Upper lobe of left lung (tissue), 6 donors: ENCODE data around the gene M6PR. TPM values are rescaled to one million over a fixed set of nuclear protein-coding genes. Genes with fewer than 3 reads are reported as not detected.
A peak's percentile ranks its signal among the peaks of the same experiment; 100 is the strongest.

Experiments
- ATAC-seq, 2 donors: fragments of 200-7000 bp; cut with Tn5 transposase; one replicate each; pipeline ENCODE4 v1.9.1; 2022; ENCODE audit warnings: mild to moderate bottlenecking in 2 of 2, moderate library complexity in 2 of 2; ENCODE audit not compliant: low FRiP score in 2 of 2
- DNase-seq, 2 donors: peaks; one replicate each; pipeline ENCODE4 v3.0.0-alpha.2; 2019 to 2020
- H3K27ac ChIP-seq, 4 donors: fragments of 200-600 bp; sonication (generic); one replicate each; pipeline ENCODE4 v1.5.1; 2016 to 2019
- H3K27me3 ChIP-seq, 4 donors: fragments of 200-600 bp; sonication (generic); one replicate each; pipeline ENCODE4 v1.5.1; 2017 to 2019
- H3K36me3 ChIP-seq, 4 donors: fragments of 200-600 bp; sonication (generic); one replicate each; pipeline ENCODE4 v1.5.1; 2016 to 2019
- H3K4me1 ChIP-seq, 4 donors: fragments of 200-600 bp; sonication (generic); one replicate each; pipeline ENCODE4 v1.5.1; 2018 to 2019
- H3K4me3 ChIP-seq, 4 donors: fragments of 200-600 bp; sonication (generic); one replicate each; pipeline ENCODE4 v1.5.1; 2017 to 2019; ENCODE audit warnings: mild to moderate bottlenecking in 2 of 4, moderate library complexity in 1 of 4
- H3K9me3 ChIP-seq, 4 donors: fragments of 200-600 bp; sonication (generic); one replicate each; pipeline ENCODE4 v1.5.1; 2018 to 2019
- CTCF ChIP-seq, 6 experiments: fragments of 450-650 bp in 4 of 6; fragments of 200-600 bp in 2 of 6; sonication (generic) in 2 of 6; IDR thresholded peaks; one replicate each; pipeline ENCODE4 v1.5.1; 2016 to 2019; ENCODE audit warnings: antibody characterized with exemption in 6 of 6
- EP300 ChIP-seq, 4 donors: sonication (generic); formaldehyde crosslinking; IDR thresholded peaks; one replicate each; pipeline ENCODE4 v1.5.1; 2017; ENCODE audit warnings: antibody characterized with exemption in 4 of 4, control low read depth in 2 of 4
- POLR2A ChIP-seq, 4 donors: fragments of 450-650 bp; IDR thresholded peaks; one replicate each; pipeline ENCODE4 v1.5.1; 2016 to 2017; ENCODE audit warnings: antibody characterized with exemption in 4 of 4, mild to moderate bottlenecking in 2 of 4
- POLR2AphosphoS5 ChIP-seq, 2 donors: sonication (generic); formaldehyde crosslinking; IDR thresholded peaks; one replicate each; pipeline ENCODE4 v1.5.1; 2017; ENCODE audit warnings: antibody characterized with exemption in 2 of 2
- WGBS, 2 donors: methylation state at CpG; one replicate each; pipeline ENCODE4 v1.1.5; 2017 to 2018; 5-methylcytosine and 5-hydroxymethylcytosine counted together
- total RNA-seq, 6 donors: library from RNA; depleted of rRNA in 4 of 6; stranded (reverse); fragments of >200 nt in 4 of 6; gene quantifications; one replicate each; pipeline versions ENCODE4 v1.1.0 to v1.2.1, GENCODE V29; 2016 to 2021
- donor health status: DM: no; HTN: no; CAD: no; lungs with moderate emphysema.
- donor health status: DM: no; HTN: yes; CAD: no; lungs with severe emphysema.

Gene M6PR
- total RNA-seq, 6 donors from 2014 or later: 136 to 239 (median 175) TPM

GRCh38 chr12:8989413-8989812, 40.0 kb upstream of the M6PR start, which contains the start of gene KLRG1:
KLRG1 (plus strand) TSS chr12:8989546; CDS start chr12:8989636, 90 bp downstream.
- Histone ChIP-seq H3K36me3 (no peaks in the 10 kb centered on the region), H3K4me1 (peaks cover 0 to 12% (median 3%) of the 10 kb centered on the region in 4 donors), H3K9me3 (no peaks in the 10 kb centered on the region), H3K4me3 (no peak within 1 kb of the TSS), H3K27me3 (no peaks in the 10 kb centered on the region), H3K27ac (no peak within 1 kb of the TSS)
- DNase-seq (no peak), ATAC-seq (no peak)
- WGBS, 2 donors: 67 to 70% methylated on average over 2 of the region's 2 CpGs
- TF ChIP-seq POLR2AphosphoS5 (IDR thresholded peaks at IDR 0.05) (no peak), CTCF (IDR thresholded peaks at IDR 0.05) (no peak), POLR2A (IDR thresholded peaks at IDR 0.05) (no peak), EP300 (IDR thresholded peaks at IDR 0.05) (no peak)

DNA sequence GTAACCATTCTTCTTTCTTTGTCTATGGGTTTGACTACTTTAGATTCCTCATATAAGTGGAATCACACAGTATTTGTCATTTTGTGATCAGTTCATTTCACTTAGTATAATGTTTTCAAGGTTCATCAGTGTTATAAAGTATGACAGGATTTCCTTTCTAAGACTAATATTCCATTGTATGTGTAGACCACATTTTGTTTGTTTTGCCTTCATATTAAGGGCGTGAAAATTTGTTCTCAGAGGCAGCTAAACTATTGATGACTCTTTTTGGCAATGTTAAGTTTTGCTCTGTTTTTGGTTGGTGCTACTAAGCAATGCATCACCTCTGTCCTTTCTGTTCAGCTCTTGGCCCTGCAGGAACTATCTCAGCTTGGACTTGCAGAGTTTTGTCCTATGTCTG, 38.2 kb upstream of the M6PR start:
- peaks cover 0 to 12% (median 3%) of the 10 kb centered on the region in 4 donors for H3K4me1 ChIP-seq

DNA sequence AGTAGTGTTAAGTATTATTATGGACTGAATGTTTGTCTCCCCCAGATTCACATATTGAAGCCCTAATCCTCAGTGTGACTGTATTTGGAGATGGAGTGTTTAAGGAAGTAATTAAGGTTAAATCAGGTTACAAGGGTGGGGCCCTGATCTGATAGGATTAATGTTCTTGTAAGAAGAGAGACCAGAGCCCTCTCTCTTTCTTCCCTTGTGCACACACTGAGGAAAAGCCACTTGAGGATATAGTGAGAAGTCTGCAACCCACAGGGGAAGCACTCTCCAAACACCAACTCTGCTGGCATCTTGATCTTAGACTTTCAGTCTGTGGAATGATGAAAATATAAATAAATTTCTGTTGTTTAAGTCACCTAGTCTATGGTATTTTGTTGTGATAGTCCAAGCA, 37.7 kb upstream of the M6PR start:
- H3K27me3 ChIP-seq: no peaks in the 10 kb centered on the region
- H3K4me3 ChIP-seq: no peak overlapping the region
- no peak overlapping the region for H3K27ac ChIP-seq
- ATAC-seq (no peak), DNase-seq (no peak)
- no peaks in the 10 kb centered on the region for H3K36me3 ChIP-seq
- no peaks in the 10 kb centered on the region for H3K9me3 ChIP-seq
- TF ChIP-seq POLR2A (IDR thresholded peaks at IDR 0.05): no peak
- no peak for TF ChIP-seq EP300 (IDR thresholded peaks at IDR 0.05)
- no peak for TF ChIP-seq CTCF (IDR thresholded peaks at IDR 0.05)
- no peak for TF ChIP-seq POLR2AphosphoS5 (IDR thresholded peaks at IDR 0.05)
- peaks cover 0 to 12% (median 3%) of the 10 kb centered on the region in 4 donors for H3K4me1 ChIP-seq

More for the DNA sequence above, 38.2 kb upstream of the M6PR start:
- H3K9me3 ChIP-seq: no peaks in the 10 kb centered on the region
- peak overlapping the region in 2 of 4 donors; percentile 3 to 7 for H3K27ac ChIP-seq
- no peak overlapping the region for H3K4me3 ChIP-seq
- TF ChIP-seq EP300 (IDR thresholded peaks at IDR 0.05) (no peak), POLR2A (IDR thresholded peaks at IDR 0.05) (no peak)
- no peak for ATAC-seq
- 59 to 64% methylated on average over 1 of the region's 1 CpG for WGBS, 2 donors
- H3K36me3 ChIP-seq: no peaks in the 10 kb centered on the region
- no peaks in the 10 kb centered on the region for H3K27me3 ChIP-seq
- no peak for DNase-seq

DNA sequence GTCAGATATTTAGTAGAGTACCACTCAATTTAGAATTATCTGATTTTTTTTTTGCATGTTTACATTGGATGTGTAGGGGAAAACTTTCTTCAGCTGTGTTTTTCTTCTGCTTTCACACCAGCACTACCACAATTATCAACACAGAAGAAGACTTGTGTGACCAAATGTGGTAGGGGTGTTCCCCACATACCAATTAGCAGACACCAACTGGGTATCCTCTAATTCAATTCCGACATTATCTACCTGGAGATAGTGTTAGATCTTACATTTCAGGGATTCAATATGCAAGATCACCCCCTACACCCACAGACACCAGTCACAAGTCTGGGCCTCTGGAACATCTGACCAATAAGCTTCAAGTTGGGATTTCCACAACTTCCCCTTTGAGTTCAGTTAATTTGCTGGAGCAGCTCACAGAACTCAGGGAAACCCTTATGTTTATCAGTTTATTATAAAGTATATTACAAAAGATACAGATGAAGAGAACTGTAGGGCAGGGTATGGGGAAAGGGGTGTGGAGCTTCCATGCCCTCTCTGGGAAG, 35.8 kb upstream of the M6PR start:
- Histone ChIP-seq H3K36me3 (no peaks in the 10 kb centered on the region), H3K27ac (no peak overlapping the region), H3K4me3 (no peak overlapping the region), H3K27me3 (no peaks in the 10 kb centered on the region), H3K9me3 (peaks cover 0 to 8% (median 5%) of the 10 kb centered on the region in 4 donors), H3K4me1 (peaks cover 0 to 12% (median 3%) of the 10 kb centered on the region in 4 donors)
- TF ChIP-seq CTCF (IDR thresholded peaks at IDR 0.05): no peak
- TF ChIP-seq POLR2A (IDR thresholded peaks at IDR 0.05): no peak
- TF ChIP-seq EP300 (IDR thresholded peaks at IDR 0.05): no peak
- TF ChIP-seq POLR2AphosphoS5 (IDR thresholded peaks at IDR 0.05): no peak
- WGBS, 2 donors: 83 to 85% methylated on average over 1 of the region's 1 CpG
- ATAC-seq (no peak), DNase-seq (no peak)

- ATAC-seq: no peak
- no peak for DNase-seq
- TF ChIP-seq CTCF (IDR thresholded peaks at IDR 0.05) (no peak), POLR2AphosphoS5 (IDR thresholded peaks at IDR 0.05) (no peak), POLR2A (IDR thresholded peaks at IDR 0.05) (no peak), EP300 (IDR thresholded peaks at IDR 0.05) (no peak)
- peaks cover 4 to 25% (median 10%) of the 10 kb centered on the region in 4 donors for H3K9me3 ChIP-seq
- H3K4me3 ChIP-seq: no peak overlapping the region
- H3K4me1 ChIP-seq: no peaks in the 10 kb centered on the region
- no peaks in the 10 kb centered on the region for H3K27me3 ChIP-seq
- H3K27ac ChIP-seq: no peak overlapping the region
- WGBS, 2 donors: 93 to 97% methylated on average over 3 of the region's 3 CpGs
- H3K36me3 ChIP-seq: no peaks in the 10 kb centered on the region
Observed at GRCh38 chr12:8980137-8980536, 30.7 kb upstream of the M6PR start.
